ENCODE results near the gene FRAS1.
"Not testable (repeated sequence)": the region's sequence is repeated elsewhere in the genome, so short reads cannot be mapped to it uniquely, and the experiment has no call there.

FRAS1 gene

DNA sequence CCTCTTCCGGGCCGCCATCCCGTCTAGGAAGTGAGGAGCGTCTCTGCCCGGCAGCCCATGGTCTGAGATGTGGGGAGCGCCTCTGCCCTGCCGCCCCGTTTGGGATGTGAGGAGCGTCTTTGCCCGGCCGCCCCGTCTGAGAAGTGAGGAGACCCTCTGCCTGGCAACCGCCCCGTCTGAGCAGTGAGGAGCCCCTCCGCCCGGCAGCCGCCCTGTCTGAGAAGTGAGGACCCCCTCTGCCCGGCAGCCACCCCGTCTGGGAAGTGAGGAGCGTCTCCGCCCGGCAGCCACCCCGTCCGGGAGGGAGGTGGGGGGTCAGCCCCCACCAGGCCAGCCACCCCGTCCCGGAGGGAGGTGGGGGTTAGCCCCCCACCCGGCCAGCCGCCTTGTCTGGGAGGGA, 490.8 kb downstream of the FRAS1 start:
- not testable (repeated sequence) for DNase-seq (ENCODE audit: low read depth in 2 of 2)

DNA sequence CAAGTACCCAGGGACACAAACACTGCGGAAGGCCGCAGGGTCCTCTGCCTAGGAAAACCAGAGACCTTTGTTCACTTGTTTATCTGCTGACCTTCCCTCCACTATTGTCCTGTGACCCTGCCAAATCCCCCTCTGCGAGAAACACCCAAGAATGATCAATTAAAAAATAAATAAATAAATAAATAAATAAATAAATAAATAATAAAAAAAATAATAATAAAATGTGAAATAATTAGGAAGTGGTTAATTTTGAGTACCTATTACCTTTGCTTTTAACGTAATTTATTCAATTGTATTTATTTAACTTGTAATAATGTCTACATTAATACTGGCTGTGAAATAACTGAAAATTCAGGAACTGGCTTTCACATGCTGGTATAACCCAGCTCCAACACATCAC, 491.8 kb downstream of the FRAS1 start:
- DNase-seq (ENCODE audit: low read depth in 2 of 2), result not testable (repeated sequence)

DNA sequence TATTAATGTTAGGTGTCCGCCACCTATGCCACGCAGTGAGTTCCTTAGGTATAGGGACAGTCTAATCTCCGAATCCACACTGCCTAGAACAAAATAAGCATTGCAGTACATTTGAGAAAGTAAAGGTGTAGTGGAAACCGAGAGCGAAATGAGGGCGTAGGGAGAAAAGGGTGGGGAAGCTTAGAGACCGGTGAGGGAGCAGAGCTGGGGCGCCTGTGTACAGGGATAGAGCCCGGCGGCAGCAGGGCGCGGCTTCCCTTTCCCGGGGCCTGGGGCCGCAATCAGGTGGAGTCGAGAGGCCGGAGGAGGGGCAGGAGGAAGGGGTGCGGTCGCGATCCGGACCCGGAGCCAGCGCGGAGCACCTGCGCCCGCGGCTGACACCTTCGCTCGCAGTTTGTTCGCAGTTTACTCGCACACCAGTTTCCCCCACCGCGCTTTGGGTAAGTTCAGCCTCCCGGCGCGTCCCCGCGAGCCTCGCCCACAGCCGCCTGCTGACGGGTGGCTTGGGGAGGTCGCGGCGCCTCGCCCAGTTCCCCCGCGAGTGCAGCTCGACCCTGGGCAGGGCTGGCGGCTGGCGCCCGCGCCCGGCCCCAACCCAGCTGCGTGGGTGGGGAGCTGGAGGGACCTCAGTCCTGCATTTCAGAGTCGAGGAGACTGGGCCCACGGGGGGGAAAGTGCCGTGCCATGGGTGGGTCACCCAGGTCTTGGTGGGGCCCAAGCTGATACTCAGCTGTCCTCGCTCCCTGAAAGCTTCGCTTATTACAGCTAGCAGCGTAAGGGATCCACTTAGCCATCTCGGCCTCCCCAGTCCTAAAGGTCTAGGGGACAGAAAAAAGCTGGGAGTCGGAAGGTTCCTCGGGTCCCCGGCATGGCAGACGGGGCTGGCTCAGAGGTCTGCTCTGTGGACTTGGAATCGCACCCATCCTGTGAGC, 494.6 kb downstream of the FRAS1 start, which contains the start of gene ANXA3:
ANXA3 (plus strand) TSS at position 351 of the 932 bp plus-strand sequence. CDS start 2,704 bp downstream, outside the sequence.
- no peak for DNase-seq (ENCODE audit: low read depth in 2 of 2)

DNA sequence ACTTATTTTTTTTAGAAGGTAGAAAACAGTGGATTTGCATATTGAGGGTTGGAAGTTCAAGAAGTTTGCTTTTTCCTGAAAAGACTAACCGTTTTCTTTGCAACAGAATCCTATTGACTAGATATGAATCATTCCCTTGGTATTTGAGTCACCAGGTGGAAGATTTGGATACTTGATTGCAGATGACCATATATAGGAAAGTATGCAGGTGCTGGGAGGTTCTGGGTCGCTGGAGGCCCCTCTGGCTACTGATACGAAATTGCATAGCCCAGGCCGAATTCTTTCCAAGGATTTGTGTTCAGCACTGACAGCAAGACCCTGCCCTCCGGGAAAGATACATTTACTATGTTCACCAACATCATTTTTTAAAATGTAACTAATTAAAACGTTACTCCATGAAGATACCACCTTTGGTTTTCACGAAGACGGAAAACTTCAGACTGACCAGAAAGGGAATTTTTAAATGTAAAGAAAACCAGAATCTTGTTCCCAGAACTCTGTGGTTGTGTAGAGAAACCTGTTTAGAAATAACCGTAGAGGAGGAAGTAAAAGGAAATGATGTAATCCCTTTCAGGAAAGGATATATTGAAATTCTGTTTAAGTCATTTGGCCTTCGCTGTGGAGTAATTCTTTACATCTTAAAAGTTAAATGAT, 495.4 kb downstream of the FRAS1 start:
- DNase-seq (ENCODE audit: low read depth in 2 of 2), result no peak

DNA sequence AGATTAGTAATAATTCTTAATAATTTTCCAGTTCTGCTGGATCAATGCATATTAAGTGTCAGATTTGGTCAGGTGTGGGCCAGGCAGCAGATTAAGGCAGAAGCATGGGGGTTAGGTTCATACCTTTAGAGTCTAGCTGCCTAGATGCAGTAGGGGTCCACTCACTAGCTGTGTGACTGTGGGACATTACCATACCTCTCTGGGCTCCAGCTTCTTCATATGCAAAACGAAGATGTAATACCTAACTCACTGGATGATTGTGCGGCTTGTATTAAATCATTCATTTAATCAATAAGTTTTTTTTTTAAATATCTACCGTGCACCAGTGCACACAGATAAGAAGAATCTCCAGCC, 495.9 kb downstream of the FRAS1 start:
- no peak for DNase-seq (ENCODE audit: low read depth in 2 of 2)

DNA sequence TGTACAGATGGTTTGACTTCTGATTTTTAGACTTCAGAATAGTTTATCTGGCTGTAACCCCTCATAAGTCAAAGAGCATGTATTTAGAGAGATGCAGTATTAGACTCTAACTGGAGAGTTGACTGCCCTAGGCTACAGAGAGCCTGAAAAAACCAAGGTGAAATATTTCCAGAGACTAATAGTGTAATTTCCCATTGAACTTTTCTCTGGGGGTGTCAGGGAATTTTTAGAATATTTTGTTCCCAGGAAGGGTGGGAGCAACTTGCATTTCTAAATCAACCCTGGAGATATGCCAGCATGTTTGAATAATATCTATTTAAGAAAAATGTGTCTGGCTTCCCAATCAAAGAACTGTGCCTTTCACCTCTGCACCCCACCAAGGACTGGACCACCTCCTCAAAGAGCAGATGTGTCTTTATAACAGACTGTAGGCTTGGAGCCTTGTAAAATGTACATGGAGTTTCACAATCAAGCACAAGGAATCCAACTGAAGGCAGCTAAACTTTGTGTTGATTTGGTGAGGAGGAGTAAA, 496.5 kb downstream of the FRAS1 start:
- DNase-seq (ENCODE audit: low read depth in 2 of 2), result no peak

DNA sequence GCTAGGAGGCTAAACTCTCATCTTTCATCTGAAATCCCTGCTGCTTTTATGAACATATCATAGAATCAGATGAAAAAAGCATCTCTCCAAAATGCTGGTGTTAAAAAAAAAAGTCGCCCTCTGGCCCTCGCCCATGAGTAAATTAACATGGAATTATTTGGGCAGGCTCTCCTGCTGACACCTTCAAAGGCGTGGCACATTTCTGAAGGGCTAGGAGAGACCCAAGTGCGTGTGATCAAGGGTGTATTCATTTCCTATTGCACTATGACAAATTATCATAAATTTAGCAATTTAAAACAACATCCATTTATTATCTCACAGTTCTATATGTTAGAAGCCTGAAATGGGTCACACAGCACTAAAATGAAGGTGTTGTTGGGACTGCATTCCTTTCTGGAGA, 499.5 kb downstream of the FRAS1 start:
- DNase-seq (ENCODE audit: low read depth in 2 of 2), result no peak

DNA sequence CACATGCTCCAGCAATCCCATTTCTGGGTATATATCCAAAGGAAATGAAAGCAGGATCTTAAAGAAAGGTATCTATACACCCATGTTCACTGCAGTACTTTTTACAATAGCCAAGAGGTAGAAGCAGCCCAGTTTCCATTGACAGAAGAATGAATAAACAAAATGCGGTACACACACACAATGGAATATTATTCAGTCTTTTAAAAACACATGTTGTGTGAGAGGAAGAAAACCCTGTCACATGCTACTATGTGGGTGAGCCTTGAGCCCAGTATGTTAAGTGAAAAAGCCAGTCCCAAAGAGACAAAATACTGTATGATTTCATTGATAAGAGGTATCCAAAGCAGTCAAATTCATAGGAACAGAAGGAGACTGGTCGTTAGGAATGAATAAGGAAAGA, 500.7 kb downstream of the FRAS1 start:
- DNase-seq (ENCODE audit: low read depth in 2 of 2), result no peak

DNA sequence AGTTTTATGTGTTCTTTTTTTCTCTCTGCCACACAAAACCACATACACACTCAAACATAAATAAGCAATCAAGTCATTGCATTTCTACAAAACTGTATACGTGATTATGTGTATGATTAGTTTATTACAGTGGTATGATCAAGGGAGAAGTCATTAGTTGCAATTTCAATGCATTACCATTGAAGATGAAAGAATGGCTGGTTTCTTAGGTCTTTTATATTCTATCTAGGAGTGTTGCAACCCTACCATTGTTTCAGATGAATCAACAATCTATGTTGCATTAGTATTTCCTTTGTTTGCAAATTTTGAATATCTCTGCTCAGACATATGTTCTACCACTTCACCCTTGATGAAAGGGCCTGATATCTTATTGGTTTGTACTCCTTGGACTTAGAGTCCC, 501.3 kb downstream of the FRAS1 start:
- DNase-seq (ENCODE audit: low read depth in 2 of 2), result no peak

DNA sequence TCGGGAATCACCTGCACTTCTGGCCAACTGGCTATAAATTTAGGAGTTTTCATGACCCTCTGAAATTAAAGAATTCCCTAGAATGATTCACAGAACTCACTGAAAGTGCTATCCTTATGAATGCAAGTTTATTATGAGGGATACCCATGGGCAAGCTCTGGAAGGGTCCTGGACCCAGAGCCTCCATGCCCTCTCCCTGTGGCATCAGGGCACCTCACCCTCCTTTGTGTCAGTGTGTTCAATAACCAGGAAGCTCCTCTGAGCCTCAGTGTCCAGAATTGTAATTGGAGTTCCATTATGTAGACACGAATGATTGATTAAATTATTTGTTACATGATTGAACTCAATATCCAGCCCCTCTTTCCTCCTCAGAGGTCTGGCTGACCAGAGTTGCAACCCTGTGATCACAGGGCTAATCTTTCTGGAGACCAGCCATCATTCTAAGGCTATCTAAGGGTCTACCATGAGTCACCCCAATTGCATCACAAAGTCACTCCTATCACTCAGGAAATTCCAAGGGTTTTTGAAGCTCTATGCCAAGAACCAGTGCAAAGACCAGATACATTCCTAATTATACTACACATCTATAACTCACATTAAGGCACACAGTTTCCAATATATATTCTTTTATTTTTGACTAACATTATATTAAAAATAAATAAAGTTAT, 503.3 kb downstream of the FRAS1 start:
- no peak for DNase-seq (ENCODE audit: low read depth in 2 of 2)

DNA sequence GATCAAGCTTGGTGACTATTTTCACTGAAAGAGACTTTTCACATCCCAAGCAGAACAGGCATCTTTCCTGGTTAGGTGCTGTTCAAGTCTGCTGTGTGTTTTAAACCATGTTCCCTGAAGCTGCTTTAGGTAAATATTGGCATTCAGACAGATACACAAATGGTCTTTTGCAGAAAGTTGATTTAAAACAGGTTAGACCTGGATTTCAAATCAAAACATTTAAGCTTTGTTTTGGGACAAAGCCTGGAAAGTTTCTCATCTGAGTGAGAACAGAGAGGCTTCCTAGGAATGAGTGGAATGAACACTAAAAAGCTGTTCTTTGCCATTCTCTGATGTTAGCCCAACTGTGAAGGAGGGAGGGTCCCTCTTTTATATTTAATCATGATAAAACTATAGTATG, 504.6 kb downstream of the FRAS1 start:
- DNase-seq (ENCODE audit: low read depth in 2 of 2), result no peak

DNA sequence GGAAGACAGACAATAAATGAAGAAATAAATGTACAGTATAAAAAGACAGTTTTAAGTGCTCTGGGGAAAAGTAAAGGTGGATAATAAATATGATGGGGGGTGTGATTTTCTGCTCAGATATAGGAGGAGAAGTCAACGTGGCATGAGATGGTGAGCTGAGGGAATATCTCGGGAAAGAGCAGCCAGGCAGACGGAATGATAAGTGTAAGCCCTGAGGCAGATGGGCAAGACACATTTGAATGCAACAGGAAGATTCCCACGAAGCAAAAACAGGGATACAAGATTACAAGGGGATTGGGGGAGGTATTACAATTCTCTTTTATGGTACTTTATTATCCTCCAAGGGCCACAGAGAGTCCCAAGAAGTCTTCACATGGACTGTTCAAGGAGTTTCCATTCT, 505.6 kb downstream of the FRAS1 start:
- no peak for DNase-seq (ENCODE audit: low read depth in 2 of 2)

DNA sequence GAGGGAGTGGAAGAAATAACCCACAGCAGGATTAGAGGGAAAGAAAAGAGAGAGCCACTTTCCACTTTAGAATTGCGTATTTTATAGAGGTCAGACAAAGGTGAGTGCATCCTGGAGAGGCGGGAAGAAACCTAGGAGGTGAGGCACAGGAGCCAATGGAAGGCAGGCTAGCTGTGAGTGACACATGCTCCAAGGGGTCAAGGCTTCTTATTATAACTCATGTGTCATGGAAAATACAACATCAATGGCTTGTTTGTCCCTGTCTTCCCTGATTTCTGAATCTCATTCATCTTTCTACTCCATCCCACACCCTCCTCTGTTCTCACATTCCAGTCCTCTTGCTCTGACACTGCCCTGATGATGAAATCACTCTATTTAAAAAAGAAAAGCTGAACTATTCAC, 508.8 kb downstream of the FRAS1 start:
- no peak for DNase-seq (ENCODE audit: low read depth in 2 of 2)

DNA sequence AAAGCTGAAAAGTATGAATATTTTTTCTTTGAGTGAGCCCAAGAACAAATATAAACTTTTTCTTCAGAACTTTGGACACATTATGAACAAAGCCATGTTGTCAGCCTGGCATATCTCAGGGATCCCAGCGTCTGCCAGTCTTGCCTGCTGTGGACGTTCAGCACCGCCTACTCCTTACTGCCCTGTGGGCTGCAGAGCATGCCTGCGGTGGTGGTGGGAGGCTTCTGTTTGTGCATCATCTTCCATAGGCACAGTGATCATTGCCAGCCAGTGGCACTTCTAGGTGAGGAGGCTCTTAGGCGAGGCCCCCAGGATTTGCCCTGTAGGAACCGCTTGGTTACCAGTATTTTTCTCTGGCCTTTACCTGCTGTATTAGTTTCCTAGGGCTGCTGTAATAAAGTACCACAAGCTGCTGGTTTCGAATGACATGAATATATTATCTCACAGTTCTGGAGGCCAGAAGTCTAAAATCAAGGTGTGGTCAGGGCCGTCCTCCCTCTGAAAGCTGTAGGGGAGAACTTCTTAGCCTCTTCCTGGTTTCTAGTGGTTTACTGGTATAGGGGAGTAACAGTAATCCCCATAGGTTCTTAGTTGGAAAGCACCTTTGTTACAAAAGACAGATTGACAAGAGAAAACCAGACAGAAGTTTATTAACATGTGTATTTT, 509.8 kb downstream of the FRAS1 start:
- no peak for DNase-seq (ENCODE audit: low read depth in 2 of 2)

DNA sequence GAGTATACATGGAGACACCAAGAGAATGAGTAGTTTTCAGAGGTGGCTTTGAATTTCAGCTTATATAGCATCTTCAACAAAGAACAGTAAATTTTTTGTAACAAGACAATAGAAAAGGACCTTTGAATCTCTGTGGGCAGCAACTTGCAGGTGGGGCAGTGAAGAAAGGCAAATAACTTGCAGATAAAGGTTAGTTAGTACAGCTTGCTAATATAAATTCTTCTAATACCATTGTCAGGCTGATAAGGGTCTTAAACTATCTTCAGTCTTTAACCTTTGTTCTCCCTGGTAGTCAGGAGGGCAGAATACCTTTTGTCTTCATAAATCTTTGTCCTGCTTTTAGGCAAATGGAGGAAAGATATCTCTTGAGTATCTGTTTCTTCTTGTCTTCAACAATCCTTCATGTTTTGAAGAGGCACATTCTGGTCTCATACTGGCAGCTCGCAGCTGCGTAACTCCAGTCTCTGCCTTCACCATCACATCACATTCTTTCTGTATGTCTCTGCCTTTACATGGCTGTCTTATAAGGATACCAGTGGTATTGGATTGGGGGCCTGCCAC, 510.5 kb downstream of the FRAS1 start:
- DNase-seq (ENCODE audit: low read depth in 2 of 2), result no peak

DNA sequence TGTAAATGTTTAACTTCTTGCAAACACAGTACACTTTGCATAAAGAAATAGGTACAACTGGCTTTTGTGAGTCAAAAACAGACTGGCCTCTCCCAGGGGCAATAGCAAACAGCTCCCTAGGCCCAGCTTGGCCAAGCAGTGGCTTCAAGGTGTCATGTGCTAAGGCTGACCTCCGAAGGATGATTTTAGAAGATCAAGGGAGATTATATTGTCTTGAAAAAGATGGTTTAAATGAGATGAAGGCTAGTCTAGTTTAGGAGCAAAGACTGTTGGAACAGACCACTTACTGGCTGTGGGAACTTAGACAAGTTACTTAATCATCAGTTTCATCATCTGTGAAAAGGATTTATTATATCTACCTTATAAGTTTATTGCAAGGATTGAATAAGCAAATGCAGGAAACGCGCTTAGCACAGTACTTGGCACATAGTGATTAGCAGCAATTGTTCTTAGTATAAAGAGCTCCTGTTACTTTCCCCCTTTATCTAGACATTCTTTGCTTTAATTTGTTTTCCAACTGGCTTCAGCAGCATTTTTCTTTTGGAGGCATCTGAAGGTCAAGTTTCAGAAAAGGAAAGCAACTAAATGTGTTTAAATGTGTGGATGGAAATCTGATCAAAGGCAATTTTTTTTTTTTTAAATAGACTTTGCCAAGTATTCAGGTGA, 511.6 kb downstream of the FRAS1 start:
- no peak for DNase-seq (ENCODE audit: low read depth in 2 of 2)

DNA sequence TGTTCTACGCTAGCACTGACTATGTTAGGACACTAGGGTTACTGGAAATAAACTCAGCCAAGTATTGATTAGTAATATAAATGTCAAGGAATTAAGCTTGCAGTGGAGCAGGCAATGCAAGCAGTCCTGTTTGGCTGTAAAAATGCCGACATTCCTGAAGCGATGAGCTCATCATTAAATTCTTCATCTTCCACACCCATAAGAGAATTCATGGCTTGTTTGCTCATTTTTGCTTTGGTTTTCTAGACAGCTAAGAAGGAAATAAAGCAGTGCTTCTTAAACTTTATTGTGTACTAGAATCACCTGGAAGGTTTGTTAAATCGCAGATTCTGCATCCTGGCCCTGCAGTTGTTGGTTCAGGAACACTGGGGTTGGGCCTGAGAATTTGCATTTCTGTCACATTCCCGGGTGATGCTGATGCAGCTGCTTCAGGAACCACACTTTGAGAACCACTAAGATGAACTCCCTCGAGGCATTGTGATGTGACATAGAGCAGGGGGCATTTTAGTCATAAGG, 512.2 kb downstream of the FRAS1 start:
- DNase-seq (ENCODE audit: low read depth in 2 of 2), result no peak

DNA sequence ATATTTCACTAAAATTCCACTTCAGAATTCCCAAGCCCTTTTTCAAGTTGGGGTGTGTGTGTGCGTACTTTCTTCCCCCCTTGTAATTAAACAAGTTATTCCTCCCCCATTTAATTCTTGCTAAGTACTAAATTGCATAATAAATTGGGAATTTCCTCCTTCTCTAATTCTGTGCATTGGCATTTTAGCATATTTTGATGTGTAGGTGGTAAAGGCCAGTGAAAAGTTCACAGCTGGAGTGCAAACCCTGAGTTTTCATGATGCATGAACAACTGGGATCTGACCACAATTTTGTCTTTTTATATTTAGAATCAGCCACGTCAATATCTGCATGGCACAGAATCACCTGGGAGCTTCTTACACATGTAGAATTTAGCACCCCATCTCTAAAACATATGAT, 513.0 kb downstream of the FRAS1 start:
- DNase-seq (ENCODE audit: low read depth in 2 of 2), result no peak

DNA sequence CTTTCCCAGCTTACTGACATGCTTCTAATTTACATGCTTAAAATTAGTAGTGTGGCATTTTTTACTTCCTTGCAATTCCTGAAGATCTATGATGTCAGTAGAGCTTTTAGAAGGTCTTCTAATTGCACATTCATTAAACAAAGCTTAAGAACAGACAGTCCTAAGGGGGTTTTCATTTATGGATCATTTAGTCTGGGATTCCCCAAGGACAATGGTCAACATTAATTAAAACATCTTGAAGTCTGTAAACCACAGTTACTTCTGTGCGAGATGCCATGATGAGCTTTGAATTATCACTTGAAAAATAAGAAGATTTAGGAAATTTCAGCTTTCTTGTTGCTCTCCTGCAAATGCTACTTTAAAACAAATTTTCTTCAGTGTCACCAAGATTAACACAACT, 514.7 kb downstream of the FRAS1 start:
- no peak for DNase-seq (ENCODE audit: low read depth in 2 of 2)

DNA sequence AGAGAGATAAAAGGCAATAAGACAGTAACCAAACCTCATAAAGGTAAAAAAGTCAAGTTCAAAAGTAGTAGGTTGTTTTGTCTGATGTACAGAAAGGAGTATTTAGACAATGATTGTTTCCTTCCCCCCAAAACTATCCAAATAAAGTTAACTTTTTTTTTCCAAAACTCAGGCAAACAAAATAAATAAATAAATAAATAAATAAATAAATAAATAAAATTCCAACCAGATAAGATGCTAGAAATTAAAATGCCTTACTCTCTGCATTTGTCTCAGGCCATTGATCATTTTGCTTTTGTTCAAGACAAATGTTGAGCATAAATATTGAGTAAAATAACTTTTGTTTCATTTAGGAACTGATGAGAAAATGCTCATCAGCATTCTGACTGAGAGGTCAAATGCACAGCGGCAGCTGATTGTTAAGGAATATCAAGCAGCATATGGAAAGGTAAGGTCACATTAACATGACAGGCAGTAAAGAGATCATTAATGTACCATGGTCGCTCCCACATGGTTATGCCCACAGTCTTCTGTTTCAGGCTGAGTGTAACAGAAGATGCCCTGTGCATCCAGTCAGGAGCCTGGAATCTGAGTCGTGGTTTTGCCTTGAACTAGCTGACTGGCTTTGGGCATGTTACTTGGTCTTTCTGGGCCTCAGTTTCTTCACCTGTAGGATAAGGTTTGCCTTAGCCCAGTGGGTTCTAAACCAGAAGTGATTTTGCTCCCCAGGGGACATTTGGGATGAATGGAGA, 521.7 kb downstream of the FRAS1 start:
- no peak for DNase-seq (ENCODE audit: low read depth in 2 of 2)

Data from stimulated activated CD8-positive, alpha-beta memory T cell treated with anti-CD3 and anti-CD28 coated beads, Interleukin-7, amount 100 ng/mL, for 4 hours (primary cell).